Measurements from ENCODE around the gene NDUFB11.

- TF ChIP-seq, protein P1, sequence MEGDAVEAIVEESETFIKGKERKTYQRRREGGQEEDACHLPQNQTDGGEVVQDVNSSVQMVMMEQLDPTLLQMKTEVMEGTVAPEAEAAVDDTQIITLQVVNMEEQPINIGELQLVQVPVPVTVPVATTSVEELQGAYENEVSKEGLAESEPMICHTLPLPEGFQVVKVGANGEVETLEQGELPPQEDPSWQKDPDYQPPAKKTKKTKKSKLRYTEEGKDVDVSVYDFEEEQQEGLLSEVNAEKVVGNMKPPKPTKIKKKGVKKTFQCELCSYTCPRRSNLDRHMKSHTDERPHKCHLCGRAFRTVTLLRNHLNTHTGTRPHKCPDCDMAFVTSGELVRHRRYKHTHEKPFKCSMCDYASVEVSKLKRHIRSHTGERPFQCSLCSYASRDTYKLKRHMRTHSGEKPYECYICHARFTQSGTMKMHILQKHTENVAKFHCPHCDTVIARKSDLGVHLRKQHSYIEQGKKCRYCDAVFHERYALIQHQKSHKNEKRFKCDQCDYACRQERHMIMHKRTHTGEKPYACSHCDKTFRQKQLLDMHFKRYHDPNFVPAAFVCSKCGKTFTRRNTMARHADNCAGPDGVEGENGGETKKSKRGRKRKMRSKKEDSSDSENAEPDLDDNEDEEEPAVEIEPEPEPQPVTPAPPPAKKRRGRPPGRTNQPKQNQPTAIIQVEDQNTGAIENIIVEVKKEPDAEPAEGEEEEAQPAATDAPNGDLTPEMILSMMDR (IDR thresholded peaks at IDR 0.05; ENCODE audit: insufficient read depth, low read length), result no peak
- no peak for TF ChIP-seq POLR2AphosphoS5 (IDR thresholded peaks at IDR 0.05; ENCODE audit: low read depth)
- no peak for TF ChIP-seq REST (IDR thresholded peaks at IDR 0.05; ENCODE audit: insufficient replicate concordance, low read depth)
- TF ChIP-seq GABPA (IDR thresholded peaks at IDR 0.05; ENCODE audit: low read depth), result no peak
Observed at GRCh38 chrX:47158131-47158530, 13.6 kb upstream of the NDUFB11 start.

Data from HL-60 (cell line).